IPS-18c (cell line): ENCODE results near the gene ALG6.
A peak's percentile ranks its signal among the peaks of the same experiment; 100 is the strongest.
"Not testable (repeated sequence)": the region's sequence is repeated elsewhere in the genome, so short reads cannot be mapped to it uniquely, and the experiment has no call there.

Source experiments
- H3K4me3 ChIP-seq: 2 replicates; pipeline ENCODE4 v1.7.0; 2013; ENCODE audit warnings: low read depth, mild to moderate bottlenecking, low read length, moderate library complexity; ENCODE audit not compliant: insufficient read depth
- H3K9me3 ChIP-seq: one replicate; pipeline ENCODE4 v1.6.1; 2013; ENCODE audit warnings: mild to moderate bottlenecking, low read length, moderate library complexity; ENCODE audit not compliant: control insufficient read depth, insufficient read depth

Gene ALG6

DNA sequence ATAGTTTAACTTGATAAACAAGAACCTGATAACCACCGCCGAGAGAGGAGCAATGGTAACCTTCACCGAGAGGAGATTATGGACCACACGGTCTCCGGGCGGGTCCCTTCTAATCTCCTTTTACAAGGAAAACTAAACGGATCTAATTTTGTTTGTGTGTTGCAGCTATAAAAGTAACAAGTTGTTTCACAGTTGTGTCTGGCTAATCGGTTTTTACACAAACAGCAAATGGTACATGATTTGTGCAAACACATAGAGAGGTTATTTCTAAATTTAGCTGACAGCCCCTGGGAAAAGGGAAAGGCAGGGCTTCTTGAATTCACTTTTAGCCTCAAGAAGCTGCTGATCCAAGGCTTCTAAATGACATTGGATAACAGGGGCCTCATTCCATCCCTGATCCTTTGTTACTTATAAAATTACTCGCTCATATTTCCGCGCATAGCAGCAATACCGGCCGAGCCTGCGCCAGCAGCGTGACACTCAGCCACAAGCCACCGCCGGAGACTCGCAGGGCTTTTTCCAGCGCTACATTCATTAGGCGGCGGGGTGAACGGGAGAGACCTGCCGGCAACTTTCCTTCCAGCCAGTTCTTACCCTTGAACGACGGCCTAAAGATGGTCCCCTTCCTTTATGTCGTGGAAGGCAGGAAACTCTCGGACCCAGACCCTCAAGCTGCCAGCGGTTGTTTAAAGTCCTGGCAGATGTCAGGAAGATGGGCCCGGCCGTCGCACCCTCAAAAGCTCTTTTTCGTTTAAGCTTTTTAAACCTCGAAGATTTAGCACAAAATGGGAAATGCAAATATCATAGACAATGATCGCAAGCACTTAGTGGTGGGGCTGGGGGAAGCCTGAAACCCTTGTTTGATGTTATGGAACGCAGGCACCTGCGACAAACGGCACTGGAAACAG, 40.7 kb upstream of the ALG6 start:
- peak overlapping the region; percentile 38; the same call in 1 of the 2 replicates for H3K4me3 ChIP-seq
- peaks cover 3% of the 10 kb centered on the region for H3K9me3 ChIP-seq

DNA sequence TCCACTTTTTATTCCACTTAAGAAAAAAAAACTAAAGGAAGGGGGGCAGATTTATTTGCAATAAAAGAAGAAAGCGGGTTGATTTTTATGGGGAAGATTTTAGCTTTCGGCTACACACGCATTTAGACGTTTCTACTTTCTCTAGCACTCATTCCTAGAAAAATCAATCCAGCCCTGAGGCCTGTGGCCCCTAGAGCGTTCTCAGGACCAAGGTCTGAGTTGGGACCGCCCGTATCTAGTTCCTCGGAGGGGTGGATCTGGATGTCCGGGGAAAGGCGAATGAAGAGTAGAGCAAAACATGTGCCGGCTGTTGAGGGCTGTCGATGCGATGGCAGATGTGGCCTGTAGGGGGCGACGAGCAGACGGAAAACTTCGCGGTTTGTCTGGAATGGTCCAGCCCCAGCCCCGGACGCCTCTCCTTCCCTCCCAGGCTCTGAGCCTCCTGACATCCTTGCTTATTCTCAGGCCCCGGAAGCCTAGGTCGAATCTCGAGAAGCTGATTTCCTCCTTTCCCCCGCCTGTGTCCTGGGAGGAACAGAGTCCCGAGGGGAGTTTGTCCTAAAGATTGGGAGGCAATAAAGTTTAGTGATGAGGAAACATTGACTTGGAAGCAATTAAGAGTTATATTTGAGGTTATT, 39.9 kb upstream of the ALG6 start:
- Histone ChIP-seq H3K4me3 (no peak overlapping the region), H3K9me3 (peaks cover 3% of the 10 kb centered on the region)

DNA sequence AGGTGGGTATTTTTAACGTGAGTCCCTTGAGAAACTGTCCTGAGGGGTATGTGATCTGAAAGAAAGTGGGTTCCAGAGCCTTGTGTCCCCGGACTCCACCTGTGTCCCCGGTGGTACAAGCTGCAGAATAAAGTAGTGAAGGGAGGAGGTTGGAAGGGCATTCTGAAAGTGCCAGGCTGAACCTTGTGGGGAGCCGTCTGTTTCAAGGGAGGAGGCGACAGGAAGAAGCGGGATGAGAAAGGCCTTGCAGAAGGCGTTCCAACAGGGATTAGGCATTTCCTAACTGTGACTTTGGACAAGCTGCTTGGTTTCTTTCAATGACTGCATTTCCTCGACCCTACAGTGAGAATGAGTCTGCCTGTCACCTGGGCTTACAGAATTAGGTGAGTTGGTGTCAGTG, 39.3 kb upstream of the ALG6 start:
- no peak overlapping the region for H3K4me3 ChIP-seq
- H3K9me3 ChIP-seq, result peaks cover 3% of the 10 kb centered on the region

DNA sequence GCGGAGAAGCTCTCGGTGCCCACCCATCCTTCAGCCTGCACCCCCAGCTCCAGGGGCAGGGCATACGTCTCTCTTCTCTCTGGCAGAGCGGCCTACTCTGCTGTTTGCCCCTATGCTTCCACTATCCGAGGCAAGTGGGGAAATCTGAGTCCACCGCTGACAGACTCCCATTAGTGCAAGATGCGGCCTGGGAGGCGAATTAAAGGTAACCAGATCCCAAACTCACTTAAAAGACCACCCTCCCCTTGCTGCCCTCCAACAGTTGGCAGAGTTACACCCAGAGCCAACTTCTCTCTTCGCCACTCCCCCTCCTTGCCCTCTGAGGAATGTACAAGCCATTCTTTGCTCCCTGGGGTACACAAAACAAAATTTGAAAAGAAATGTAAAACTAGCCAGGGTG, 38.6 kb upstream of the ALG6 start:
- no peak overlapping the region for H3K4me3 ChIP-seq
- H3K9me3 ChIP-seq, result peaks cover 3% of the 10 kb centered on the region

DNA sequence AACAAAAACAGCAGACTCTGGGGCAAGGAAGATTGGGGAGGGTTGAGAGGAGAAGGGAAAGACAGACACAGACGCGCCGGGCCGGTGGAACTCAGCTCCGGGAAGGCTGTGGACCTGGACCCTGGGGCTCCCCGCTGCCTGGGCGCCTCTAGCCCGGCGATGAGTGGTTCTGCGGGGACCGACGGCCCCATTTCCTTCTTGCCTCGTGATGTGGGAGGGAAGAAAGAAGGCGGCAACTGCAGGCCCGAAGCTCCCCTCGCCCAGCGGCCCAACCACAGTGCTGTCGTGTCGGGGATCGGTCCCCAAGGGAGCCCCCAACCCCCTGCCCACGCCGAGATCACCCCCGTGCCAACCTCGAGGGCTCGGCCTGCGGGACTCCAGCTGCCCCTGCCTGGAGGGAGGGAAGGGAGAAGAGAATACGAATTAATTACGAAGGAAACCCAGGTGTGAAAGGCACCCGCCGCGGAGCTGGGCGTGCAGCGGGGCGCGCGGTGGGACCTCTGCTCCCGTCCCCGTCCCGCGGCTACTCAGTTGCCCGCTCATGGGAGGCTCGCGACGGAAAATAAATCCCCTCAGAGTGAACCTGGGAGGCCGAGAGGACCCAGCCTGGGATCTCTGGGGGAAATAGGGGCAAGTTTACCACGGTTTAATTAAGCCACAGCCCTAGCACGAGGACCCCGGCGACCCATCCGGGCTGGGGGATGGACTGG, 37.7 kb upstream of the ALG6 start:
- Histone ChIP-seq H3K9me3 (no peaks in the 10 kb centered on the region), H3K4me3 (peak overlapping the region; percentile 54)

DNA sequence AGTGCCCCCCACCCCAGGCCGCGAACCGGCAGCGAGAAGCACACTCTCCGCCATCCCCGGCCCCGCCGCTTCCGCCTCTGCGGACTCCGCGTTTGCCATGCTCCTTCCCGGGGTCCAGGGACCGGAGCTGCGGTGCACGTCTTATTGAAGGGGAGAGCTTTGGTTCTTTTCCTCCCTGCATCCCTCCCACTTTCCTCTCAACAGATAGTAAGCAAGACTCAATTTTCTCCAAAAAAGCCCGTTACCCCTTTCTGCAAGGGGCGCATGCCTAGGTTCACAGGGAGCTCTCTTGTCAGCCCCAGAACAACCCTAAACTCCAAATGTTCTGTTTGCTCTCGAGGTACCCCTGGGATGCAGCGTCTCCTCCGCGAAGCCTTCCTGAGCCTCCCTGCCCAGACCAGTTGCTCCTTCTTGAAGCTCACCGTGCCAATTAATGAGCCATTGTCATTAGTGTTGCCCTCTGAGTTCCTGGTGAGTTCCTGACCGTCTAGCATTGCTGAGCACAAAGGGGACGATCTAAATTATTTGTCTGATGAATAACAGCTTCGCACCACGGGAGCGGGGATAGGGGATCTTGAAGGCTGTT, 37.0 kb upstream of the ALG6 start:
- no peaks in the 10 kb centered on the region for H3K9me3 ChIP-seq
- peak overlapping the region; percentile 54 for H3K4me3 ChIP-seq

DNA sequence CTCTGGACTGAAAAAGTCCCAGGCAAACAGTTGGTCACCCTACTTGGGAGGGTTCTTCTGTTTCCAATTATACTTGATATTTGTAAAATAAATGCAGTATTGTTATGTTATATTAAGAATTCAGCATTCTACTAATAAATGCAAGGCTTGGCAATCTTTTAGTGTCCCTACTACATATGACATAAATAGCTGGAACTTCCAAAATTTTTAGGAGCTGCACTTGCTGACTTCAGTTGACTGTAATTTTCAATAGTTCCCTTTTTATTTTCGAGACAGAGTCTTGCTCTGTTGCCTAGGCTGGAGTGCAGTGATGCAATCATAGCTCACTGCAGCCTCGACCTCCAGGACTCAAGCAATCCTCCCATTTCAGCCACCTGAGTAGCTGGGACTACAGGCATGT, 25.0 kb upstream of the ALG6 start:
- Histone ChIP-seq H3K9me3 (no peaks in the 10 kb centered on the region), H3K4me3 (no peak overlapping the region)

DNA sequence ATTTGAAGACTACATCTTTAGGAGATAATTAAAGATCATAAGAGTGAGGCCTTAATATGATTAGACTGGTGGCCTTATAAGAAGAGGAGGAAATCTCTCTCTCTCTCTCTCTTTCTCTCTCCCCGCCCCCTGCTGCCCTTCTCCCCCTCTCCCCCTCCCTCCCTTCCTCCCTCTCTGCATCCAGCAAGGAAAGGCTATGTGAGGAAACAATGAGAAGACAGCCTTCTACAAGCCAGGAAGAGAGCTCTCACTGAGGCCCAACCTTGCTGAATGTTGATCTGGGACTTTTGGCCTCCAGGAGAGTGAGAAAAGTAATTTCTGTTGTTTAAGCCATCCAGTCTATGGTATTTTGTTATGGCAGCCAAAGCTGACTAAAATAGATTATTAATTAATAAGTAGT, 23.5 kb upstream of the ALG6 start:
- Histone ChIP-seq H3K4me3 (no peak overlapping the region), H3K9me3 (no peaks in the 10 kb centered on the region)

DNA sequence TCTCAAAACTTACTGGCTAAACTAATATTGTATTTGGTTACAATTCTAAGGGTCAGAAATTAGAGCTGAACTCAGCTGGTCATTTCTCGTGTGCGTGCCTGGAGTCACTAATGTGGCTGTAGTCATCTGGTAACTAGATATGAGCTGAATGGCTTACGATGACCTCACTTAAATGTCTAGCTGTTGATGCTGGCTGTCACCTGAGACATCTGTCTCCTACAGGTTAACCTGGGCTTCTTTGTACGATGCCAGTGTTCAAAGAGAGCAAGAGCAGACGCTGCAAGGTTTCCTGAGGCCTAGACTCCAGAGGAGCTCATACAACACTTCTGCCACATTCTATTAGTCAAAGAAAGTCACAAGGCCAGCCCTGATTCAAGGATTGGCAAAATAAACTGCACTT, 17.1 kb upstream of the ALG6 start:
- no peak overlapping the region for H3K4me3 ChIP-seq

DNA sequence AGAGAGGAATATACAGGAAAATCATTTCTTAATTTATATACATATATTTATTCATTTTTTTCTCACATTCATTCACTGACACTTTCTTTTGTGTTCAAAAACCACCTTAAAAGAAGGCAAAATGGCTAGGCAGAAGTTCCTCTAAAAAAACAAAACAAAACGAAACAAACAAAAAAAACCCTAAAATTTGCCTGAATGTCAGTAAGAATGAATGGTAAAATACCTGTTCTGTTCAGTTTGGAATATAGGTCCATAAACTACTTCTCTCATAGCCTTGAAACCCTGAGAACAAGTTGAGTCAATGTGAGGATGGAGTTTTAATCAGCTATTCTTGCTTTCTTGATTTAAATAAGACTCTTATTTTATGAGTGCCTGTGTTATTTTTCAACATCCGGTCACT, 14.7 kb upstream of the ALG6 start:
- no peak overlapping the region for H3K4me3 ChIP-seq
- no peaks in the 10 kb centered on the region for H3K9me3 ChIP-seq

More for the DNA sequence above, 17.1 kb upstream of the ALG6 start:
- no peaks in the 10 kb centered on the region for H3K9me3 ChIP-seq

DNA sequence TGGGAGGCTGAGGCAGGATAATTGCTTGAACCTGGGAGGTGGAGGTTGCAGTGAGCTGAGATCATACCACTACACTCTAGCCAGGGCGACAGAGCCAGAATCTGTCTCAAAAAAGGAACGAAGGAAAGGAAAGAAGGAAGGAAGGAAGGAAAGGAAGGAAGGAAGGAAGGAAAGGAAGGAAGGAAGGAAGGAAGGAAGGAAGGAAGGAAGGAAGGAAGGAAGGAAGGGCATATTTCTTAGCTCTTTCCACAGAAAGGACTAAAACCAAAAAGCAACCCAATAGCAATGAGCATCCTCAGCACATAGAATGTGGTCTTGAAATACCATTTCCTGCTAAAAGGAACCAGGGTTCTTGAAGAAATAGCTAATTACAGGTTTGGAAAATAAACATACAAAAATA, 11.2 kb upstream of the ALG6 start:
- H3K9me3 ChIP-seq, H3K4me3 ChIP-seq: not testable (repeated sequence)

DNA sequence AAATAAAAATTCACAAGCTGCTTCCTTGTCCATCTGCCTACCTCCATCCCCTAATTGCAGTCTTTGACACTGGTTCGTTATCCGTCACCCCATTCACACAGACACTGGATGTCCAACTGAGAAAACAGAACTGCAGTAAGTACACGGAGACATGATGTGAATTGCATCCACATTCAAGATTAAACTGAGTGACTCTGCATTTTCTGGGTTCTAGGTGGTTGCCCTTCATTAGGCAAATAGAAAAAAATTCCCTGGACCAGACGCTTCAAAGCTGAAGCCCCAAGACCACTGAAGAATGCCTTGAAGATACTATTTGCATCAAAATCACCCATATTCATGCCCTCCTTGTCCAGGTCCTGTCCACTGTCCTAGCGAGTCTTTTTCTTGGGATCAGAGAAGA, 7.9 kb upstream of the ALG6 start:
- Histone ChIP-seq H3K9me3 (no peaks in the 10 kb centered on the region), H3K4me3 (no peak overlapping the region)

DNA sequence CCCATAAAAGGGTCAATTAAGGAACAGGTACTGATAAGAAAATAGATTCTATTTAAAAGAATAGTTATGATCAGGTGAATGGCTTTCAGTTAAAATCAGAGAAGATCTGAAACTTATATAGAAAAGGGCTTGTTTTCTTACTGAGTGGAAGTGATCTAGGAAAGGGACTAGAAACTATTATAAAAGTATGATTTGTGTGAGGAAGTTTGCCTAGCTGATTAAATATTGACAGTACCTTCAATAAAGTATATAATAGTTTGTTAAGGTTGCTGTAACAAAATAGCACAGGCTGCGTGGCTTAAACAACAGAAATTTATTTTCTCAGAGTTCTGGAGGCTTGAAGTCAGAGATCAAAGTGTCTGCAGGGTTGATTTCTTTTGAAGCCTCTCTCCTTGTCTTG, 5.4 kb upstream of the ALG6 start:
- H3K4me3 ChIP-seq, result no peak overlapping the region
- peaks cover 2% of the 10 kb centered on the region for H3K9me3 ChIP-seq

DNA sequence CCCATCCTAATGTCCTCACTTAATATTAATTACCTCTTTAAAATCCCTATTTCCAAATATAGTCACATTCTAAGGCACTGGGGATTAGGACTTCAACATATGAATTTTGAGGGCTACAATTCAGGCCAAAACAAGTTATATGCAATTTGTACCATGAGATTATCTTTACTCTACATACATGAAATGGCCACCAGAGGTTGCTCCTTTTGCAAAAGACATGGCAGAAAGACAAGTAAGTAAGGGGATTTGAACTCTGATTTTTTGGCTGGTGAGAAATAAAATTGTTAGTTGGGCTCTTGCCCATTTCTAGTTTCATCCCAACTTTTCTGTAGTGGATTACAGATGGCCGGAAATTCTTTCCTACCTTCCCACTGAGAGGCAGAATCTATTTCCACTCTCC, 4.8 kb upstream of the ALG6 start:
- peaks cover 3% of the 10 kb centered on the region for H3K9me3 ChIP-seq
- H3K4me3 ChIP-seq, result no peak overlapping the region

DNA sequence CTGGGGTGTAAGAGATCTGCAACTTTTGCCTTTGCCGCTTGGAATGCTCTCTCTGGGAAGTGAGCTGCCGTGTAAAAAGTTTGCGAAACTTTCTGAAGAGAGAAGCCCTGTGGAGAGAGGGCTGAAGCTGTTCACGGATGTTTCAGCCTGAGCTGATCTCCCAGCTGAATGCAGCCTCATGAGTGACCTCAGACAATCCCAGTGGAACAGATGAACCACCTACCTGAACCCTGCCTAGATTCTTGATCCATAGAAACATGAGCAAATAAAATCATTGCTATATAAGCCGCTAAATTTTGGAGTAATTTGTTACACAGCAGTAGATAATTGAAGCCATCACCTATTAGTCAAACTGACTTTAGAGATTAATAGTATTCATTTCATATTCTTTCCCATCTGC, 4.4 kb upstream of the ALG6 start:
- H3K9me3 ChIP-seq, result peaks cover 3% of the 10 kb centered on the region

DNA sequence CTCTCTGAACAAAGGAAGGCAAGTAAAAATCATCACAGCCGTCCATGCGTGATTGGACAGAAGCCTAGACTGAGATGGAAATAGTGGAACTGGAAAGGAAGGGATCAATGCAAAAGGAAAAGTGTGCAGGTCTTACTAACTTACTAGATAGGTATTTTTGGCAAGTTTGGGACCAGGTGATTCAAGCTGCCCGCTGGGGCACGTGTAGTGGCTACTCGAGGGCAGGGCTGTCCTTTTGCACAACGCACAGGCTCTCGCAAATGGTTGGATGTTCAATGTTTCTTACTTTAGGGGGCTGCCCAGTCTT, 566 bp upstream of the ALG6 start:
- H3K9me3 ChIP-seq, result peaks cover 3% of the 10 kb centered on the region

More for the DNA sequence above, 4.4 kb upstream of the ALG6 start:
- H3K4me3 ChIP-seq, result no peak overlapping the region

DNA sequence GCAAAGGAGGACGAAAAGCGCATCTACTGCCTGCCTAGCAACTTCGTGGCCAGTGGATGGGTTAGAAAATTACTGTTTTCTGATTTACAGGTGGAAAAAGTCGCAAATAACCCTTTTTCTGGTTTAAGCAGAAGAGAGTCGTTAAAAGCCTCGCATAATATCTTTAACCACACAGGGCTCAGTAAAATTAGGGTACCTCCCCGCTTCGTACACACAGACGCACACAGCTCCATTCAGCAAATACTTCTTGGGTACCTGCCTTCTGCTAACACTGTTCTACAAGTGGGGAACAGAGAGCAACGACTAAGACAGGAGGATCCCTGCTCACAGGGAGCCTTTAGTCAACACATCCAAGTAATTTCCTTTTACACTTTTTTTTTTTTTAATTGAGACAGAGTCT, 704 bp downstream of the ALG6 start:
- peaks cover 3% of the 10 kb centered on the region for H3K9me3 ChIP-seq
- peak overlapping the region; percentile 89 for H3K4me3 ChIP-seq

More for the DNA sequence above, 566 bp upstream of the ALG6 start:
- peak overlapping the region; percentile 16; the same call in 1 of the 2 replicates for H3K4me3 ChIP-seq

DNA sequence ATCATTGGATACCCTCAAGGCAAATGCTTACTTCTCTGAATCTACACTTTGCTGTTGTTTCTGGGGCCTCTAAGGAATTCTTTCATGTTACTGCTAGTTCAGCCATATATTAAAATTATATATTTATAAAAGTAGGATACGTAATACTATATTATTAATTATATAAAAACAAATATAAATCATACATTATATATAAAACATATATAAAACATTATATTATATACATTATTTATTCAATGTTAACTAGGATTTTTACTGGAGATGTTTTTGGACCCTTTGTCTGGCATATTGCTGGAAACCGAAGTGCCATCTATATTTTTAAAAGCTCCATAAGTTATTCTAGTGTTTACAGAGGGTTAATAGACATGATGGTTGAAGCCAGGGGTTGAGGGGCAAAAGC, 12.2 kb downstream of the ALG6 start:
- H3K9me3 ChIP-seq, result no peaks in the 10 kb centered on the region
- H3K4me3 ChIP-seq, result no peak overlapping the region
